WTC11 (cell line): ENCODE measurements around the gene C19orf73. TPM values are rescaled to one million over a fixed set of nuclear protein-coding genes. Genes with fewer than 3 reads are reported as not detected.
A peak's percentile ranks its signal among the peaks of the same experiment; 100 is the strongest.

Source experiments
- ATAC-seq: fragments of 200-7000 bp; cut with Tn5 transposase; 2 replicates; pipeline ENCODE4 v1.10.0; 2021; ENCODE audit warnings: mild to moderate bottlenecking, moderate library complexity
- CTCF ChIA-PET: fragments of 300-600 bp; sonication (Branson Sonifier 250); formaldehyde crosslinking; loops from one replicate; lab custom pipeline; 2021; ENCODE audit warnings: antibody characterized with exemption; lab: Charles Lee
- POLR2A ChIA-PET: fragments of 350-600 bp; sonication (Branson Sonifier 250); formaldehyde crosslinking; loops from one replicate; lab custom pipeline; 2021; ENCODE audit warnings: antibody characterized with exemption; lab: Charles Lee
- DNase-seq: peaks from one replicate; pipeline ENCODE4 v3.0.0; 2021; ENCODE audit warnings: low spot score
- H3K27ac Mint-ChIP-seq: 2 replicates; pipeline ENCODE4 v1.8.0; 2021; ENCODE audit warnings: mixed read lengths
- H3K27me3 Mint-ChIP-seq: 2 replicates; pipeline ENCODE4 v1.8.0; 2021; ENCODE audit warnings: low read depth, mild to moderate bottlenecking, moderate library complexity, mixed read lengths
- H3K36me3 Mint-ChIP-seq: 2 replicates; pipeline ENCODE4 v1.8.0; 2021; ENCODE audit warnings: mixed read lengths
- H3K4me1 Mint-ChIP-seq: 2 replicates; pipeline ENCODE4 v1.8.0; 2022; ENCODE audit warnings: mixed read lengths
- H3K4me3 Mint-ChIP-seq: 2 replicates; pipeline ENCODE4 v1.8.0; 2021; ENCODE audit warnings: mild to moderate bottlenecking, moderate library complexity, mixed read lengths
- H3K9me3 Mint-ChIP-seq: 2 replicates; pipeline ENCODE4 v1.8.0; 2021; ENCODE audit warnings: mixed read lengths
- CBFB ChIP-seq: sonication (generic); formaldehyde crosslinking; IDR thresholded peaks from 2 replicates; pipeline ENCODE4 v1.8.1; 2022; ENCODE audit warnings: mild to moderate bottlenecking, low read depth, missing genetic modification reagents
- CREB1 ChIP-seq: sonication (generic); formaldehyde crosslinking; IDR thresholded peaks from 2 replicates; pipeline ENCODE4 v1.8.0; 2023; ENCODE audit warnings: mild to moderate bottlenecking, missing genetic modification reagents
- CREM ChIP-seq: sonication (generic); formaldehyde crosslinking; IDR thresholded peaks from 2 replicates; pipeline ENCODE4 v1.8.1; 2022; ENCODE audit warnings: mild to moderate bottlenecking, missing genetic modification reagents, moderate library complexity
- EMX1 ChIP-seq: fragments of 250-450 bp; sonication (Bioruptor Pico); IDR thresholded peaks from 2 replicates; pipeline ENCODE4 v1.8.0; 2021; ENCODE audit warnings: mild to moderate bottlenecking
- ERG ChIP-seq: fragments of 250-450 bp; sonication (Bioruptor Pico); IDR thresholded peaks from 2 replicates; pipeline ENCODE4 v1.8.0; 2021; ENCODE audit warnings: mild to moderate bottlenecking
- FOXJ3 ChIP-seq: sonication (generic); formaldehyde crosslinking; IDR thresholded peaks from 2 replicates; pipeline ENCODE4 v1.9.0; 2021; ENCODE audit warnings: missing genetic modification reagents, mild to moderate bottlenecking, borderline replicate concordance
- FOXP4 ChIP-seq: sonication (generic); formaldehyde crosslinking; IDR thresholded peaks from 2 replicates; pipeline ENCODE4 v1.8.0; 2022; ENCODE audit warnings: mild to moderate bottlenecking, missing genetic modification reagents
- GRHL2 ChIP-seq: fragments of 250-450 bp; sonication (Bioruptor Pico); IDR thresholded peaks from 2 replicates; pipeline ENCODE4 v1.8.0; 2022; ENCODE audit warnings: mild to moderate bottlenecking, moderate library complexity; ENCODE audit not compliant: insufficient replicate concordance, severe bottlenecking
- HMGXB4 ChIP-seq: sonication (generic); formaldehyde crosslinking; IDR thresholded peaks from 2 replicates; pipeline ENCODE4 v1.8.1; 2023; ENCODE audit warnings: mild to moderate bottlenecking, moderate library complexity, missing genetic modification reagents
- JUN ChIP-seq: sonication (generic); formaldehyde crosslinking; IDR thresholded peaks from 2 replicates; pipeline ENCODE4 v1.8.0; 2023; ENCODE audit warnings: mild to moderate bottlenecking, missing genetic modification reagents
- MAX ChIP-seq: sonication (generic); formaldehyde crosslinking; IDR thresholded peaks from 2 replicates; pipeline ENCODE4 v1.8.0; 2022; ENCODE audit warnings: mild to moderate bottlenecking, missing genetic modification reagents
- NR1H2 ChIP-seq: sonication (generic); formaldehyde crosslinking; IDR thresholded peaks from 2 replicates; pipeline ENCODE4 v1.9.0; 2021; ENCODE audit warnings: mild to moderate bottlenecking, moderate library complexity, missing genetic modification reagents
- NR2C2 ChIP-seq: sonication (generic); formaldehyde crosslinking; IDR thresholded peaks from 2 replicates; pipeline ENCODE4 v1.8.0; 2022; ENCODE audit warnings: mild to moderate bottlenecking, missing genetic modification reagents
- OVOL2 ChIP-seq: fragments of 250-450 bp; sonication (Bioruptor Pico); IDR thresholded peaks from 2 replicates; pipeline ENCODE4 v1.9.0; 2021; ENCODE audit warnings: mild to moderate bottlenecking, borderline replicate concordance
- RELA ChIP-seq: sonication (generic); formaldehyde crosslinking; IDR thresholded peaks from 2 replicates; pipeline ENCODE4 v1.8.1; 2022; ENCODE audit warnings: missing genetic modification reagents, mild to moderate bottlenecking, borderline replicate concordance
- TP53 ChIP-seq: sonication (generic); formaldehyde crosslinking; IDR thresholded peaks from 2 replicates; pipeline ENCODE4 v1.8.1; 2023; ENCODE audit warnings: mild to moderate bottlenecking, missing genetic modification reagents
- ZNF423 ChIP-seq: fragments of 250-450 bp; sonication (Bioruptor Pico); IDR thresholded peaks from 2 replicates; pipeline ENCODE4 v2.1.2; 2022; ENCODE audit warnings: mild to moderate bottlenecking, moderate library complexity
- total RNA-seq: library from RNA; stranded (reverse); gene quantifications from 3 replicates; pipeline ENCODE4 v1.2.3, GENCODE V29; 2021
- TF ChIP-seq, protein P1 (sequence below): fragments of 250-450 bp; sonication (Bioruptor Pico); conservative IDR thresholded peaks from 2 replicates; pipeline ENCODE4 v1.9.0; 2021; ENCODE audit warnings: mild to moderate bottlenecking
- TF ChIP-seq, protein P2 (sequence below): fragments of 200-600 bp; IDR thresholded peaks from 2 replicates; pipeline ENCODE4 v1.8.0; 2022; ENCODE audit warnings: antibody characterized with exemption

The C19orf73 gene
- total RNA-seq, 1 experiment from 2014 or later: 3.2 TPM

- no peaks in the 10 kb centered on the region for H3K9me3 Mint-ChIP-seq
- ATAC-seq (no peak), DNase-seq (no peak)
- peaks cover 8% of the 10 kb centered on the region for H3K27me3 Mint-ChIP-seq
- H3K4me1 Mint-ChIP-seq: peaks cover 6% of the 10 kb centered on the region
- no peak overlapping the region for H3K27ac Mint-ChIP-seq
- ChIA-PET POLR2A (no interaction called here), CTCF (no interaction called here)
- no peak overlapping the region for H3K4me3 Mint-ChIP-seq
- 0 out of 2 replicates have a peak, but pooled peaks cover 3% of the 10 kb centered on the region for H3K36me3 Mint-ChIP-seq
- TF ChIP-seq CBFB (CRISPR knock-in tag) (no peak), ZNF423 (CRISPR knock-in tag) (no peak), CREB1 (CRISPR knock-in tag) (no peak), GRHL2 (CRISPR knock-in tag) (no peak), TP53 (CRISPR knock-in tag) (no peak), JUN (CRISPR knock-in tag) (no peak), CREM (no peak), NR2C2 (CRISPR knock-in tag) (no peak), FOXP4 (CRISPR knock-in tag) (no peak), MAX (CRISPR knock-in tag) (no peak), RELA (CRISPR knock-in tag) (no peak), EMX1 (CRISPR knock-in tag) (no peak), FOXJ3 (CRISPR knock-in tag) (no peak), ERG (CRISPR knock-in tag) (no peak), NR1H2 (no peak)
- TF ChIP-seq, protein P1, sequence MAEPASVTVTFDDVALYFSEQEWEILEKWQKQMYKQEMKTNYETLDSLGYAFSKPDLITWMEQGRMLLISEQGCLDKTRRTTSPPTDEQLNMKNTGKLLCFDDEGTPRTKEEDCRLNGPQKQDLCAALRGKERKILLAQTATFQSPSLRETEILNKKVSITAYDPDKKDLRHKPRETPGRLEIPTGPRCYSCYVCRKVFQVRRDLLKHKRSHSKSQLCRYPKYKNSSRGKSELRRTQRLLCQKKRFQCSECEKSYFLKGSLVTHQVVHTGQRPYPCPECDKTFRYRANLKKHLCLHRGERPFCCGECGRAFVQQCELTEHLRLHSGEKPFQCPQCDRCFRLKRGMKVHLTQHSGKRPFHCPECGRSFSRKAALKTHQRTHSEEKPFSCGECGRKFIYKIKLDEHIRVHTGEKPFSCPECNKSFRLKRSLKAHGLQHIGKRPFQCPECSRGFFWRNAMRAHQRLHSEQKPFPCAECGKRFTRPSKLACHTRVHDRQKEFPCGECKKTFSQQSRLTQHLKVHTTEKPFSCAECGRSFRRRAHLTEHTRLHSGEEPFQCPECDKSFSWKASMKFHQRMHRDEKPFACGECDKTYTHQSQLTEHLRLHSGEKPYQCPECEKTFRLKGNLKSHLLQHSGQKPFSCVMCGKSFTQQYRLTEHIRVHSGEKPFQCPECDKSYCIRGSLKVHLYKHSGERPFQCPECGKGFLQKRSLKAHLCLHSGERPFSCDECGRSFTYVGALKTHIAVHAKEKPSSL (CRISPR knock-in tag): no peak
- TF ChIP-seq, protein P2, sequence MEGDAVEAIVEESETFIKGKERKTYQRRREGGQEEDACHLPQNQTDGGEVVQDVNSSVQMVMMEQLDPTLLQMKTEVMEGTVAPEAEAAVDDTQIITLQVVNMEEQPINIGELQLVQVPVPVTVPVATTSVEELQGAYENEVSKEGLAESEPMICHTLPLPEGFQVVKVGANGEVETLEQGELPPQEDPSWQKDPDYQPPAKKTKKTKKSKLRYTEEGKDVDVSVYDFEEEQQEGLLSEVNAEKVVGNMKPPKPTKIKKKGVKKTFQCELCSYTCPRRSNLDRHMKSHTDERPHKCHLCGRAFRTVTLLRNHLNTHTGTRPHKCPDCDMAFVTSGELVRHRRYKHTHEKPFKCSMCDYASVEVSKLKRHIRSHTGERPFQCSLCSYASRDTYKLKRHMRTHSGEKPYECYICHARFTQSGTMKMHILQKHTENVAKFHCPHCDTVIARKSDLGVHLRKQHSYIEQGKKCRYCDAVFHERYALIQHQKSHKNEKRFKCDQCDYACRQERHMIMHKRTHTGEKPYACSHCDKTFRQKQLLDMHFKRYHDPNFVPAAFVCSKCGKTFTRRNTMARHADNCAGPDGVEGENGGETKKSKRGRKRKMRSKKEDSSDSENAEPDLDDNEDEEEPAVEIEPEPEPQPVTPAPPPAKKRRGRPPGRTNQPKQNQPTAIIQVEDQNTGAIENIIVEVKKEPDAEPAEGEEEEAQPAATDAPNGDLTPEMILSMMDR: no peak
- TF ChIP-seq, all 79 proteins: peak for 0
Observed at GRCh38 chr19:49167857-49168409, 49.0 kb upstream of the C19orf73 start.

DNA sequence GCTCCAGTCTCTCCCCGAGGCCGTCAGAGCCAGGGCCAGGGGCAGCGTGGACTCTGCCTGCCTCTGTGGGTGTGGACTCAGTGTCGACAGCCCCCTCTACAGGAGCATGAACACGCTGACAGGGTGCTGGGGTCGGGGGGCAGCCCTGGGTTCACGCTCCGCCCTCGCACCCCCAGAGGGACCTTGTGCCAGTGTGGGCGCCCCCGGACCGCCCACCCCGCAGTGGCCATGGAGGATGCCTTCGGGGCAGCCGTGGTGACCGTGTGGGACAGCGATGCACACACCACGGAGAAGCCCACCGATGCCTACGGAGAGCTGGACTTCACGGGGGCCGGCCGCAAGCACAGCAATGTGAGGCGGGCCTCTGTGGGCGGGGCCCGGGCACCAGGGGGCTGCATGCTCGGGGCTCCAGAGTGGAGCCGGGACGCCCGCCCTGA is 46.9 kb upstream of the C19orf73 start:
- Mint-ChIP-seq H3K4me3 (0 out of 2 replicates have a peak overlapping the region, but pooled peaks have one; percentile 18), H3K4me1 (peaks cover 6% of the 10 kb centered on the region), H3K27me3 (peaks cover 8% of the 10 kb centered on the region), H3K9me3 (no peaks in the 10 kb centered on the region), H3K36me3 (no peaks in the 10 kb centered on the region), H3K27ac (no peak overlapping the region)
- ChIA-PET POLR2A (no interaction called here), CTCF (interaction anchor here (0.6 to 3.3 kb wide), 10 partner anchors 10 to 172 kb away, joined by 3 to 21 read pairs (median 4); partner anchors contain the start of genes HRC, LIN7B and RUVBL2)
- peak; percentile 40; the same call in 1 of the 2 replicates for TF ChIP-seq MAX (CRISPR knock-in tag)
- peak; percentile 35; the same call in 1 of the 2 replicates for TF ChIP-seq HMGXB4 (CRISPR knock-in tag)
- TF ChIP-seq OVOL2 (CRISPR knock-in tag): no peak
- peak; percentile 94 for ATAC-seq
- peak; percentile 39 for DNase-seq
